Measurements from ENCODE around the gene CACNG5. TPM values are rescaled to one million over a fixed set of nuclear protein-coding genes. Genes with fewer than 3 reads are reported as not detected.

Gene CACNG5
- total RNA-seq, 4 donors from 2014 or later: not detected

DNA sequence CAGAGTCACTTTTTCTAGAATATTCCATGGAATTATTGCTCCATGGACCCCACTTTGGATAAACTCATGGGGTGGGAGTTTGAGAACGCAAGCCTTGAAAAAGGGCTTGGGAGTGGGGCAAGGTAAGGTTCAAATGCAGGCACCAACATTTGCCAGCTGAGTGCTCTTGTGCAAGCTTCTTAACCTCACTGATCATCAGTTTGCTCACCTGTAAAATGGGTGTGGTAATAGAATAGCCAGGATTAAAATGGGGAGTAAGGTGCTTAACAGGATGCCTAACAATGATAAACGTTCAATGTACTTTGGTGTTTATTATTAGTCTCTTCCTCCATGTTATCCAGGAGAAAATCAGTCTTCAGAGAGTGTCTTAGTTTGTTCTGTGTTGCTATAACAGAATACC is 39.0 kb downstream of the CACNG5 start:
- H3K27ac ChIP-seq: no peak overlapping the region
- 50 to 66% methylated on average over 2 of the region's 2 CpGs for WGBS, 2 donors
- no peaks in the 10 kb centered on the region for H3K9me3 ChIP-seq
- TF ChIP-seq, protein P1, sequence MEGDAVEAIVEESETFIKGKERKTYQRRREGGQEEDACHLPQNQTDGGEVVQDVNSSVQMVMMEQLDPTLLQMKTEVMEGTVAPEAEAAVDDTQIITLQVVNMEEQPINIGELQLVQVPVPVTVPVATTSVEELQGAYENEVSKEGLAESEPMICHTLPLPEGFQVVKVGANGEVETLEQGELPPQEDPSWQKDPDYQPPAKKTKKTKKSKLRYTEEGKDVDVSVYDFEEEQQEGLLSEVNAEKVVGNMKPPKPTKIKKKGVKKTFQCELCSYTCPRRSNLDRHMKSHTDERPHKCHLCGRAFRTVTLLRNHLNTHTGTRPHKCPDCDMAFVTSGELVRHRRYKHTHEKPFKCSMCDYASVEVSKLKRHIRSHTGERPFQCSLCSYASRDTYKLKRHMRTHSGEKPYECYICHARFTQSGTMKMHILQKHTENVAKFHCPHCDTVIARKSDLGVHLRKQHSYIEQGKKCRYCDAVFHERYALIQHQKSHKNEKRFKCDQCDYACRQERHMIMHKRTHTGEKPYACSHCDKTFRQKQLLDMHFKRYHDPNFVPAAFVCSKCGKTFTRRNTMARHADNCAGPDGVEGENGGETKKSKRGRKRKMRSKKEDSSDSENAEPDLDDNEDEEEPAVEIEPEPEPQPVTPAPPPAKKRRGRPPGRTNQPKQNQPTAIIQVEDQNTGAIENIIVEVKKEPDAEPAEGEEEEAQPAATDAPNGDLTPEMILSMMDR (IDR thresholded peaks at IDR 0.05): no peak
- TF ChIP-seq POLR2A (IDR thresholded peaks at IDR 0.05): no peak
- intact Hi-C loops (cut with DNase I): no loop called here
- no peaks in the 10 kb centered on the region for H3K36me3 ChIP-seq
- peaks cover 0 to 42% (median 0%) of the 10 kb centered on the region in 4 donors for H3K27me3 ChIP-seq
- no peaks in the 10 kb centered on the region for H3K4me1 ChIP-seq
- DNase-seq: no peak
- H3K4me3 ChIP-seq: no peak overlapping the region

DNA sequence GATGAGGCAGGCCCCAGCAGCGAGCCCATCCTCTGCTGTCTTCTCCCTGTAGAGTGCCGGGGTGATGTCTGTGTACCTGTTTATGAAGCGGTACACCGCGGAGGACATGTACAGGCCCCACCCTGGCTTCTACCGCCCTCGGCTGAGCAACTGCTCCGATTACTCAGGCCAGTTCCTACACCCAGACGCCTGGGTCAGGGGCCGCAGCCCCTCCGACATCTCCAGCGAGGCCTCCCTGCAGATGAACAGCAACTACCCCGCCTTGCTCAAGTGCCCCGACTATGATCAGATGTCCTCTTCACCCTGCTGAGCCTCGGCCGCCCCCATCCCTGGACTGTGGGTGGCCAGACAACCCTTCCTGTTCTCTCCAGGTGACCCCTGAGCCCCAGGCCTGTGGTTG is 50.0 kb downstream of the CACNG5 start:
- Histone ChIP-seq H3K27ac (no peak overlapping the region), H3K4me3 (no peak overlapping the region), H3K36me3 (no peaks in the 10 kb centered on the region), H3K27me3 (no peaks in the 10 kb centered on the region), H3K9me3 (peaks cover 0 to 5% (median 4%) of the 10 kb centered on the region in 3 donors), H3K4me1 (no peaks in the 10 kb centered on the region)
- intact Hi-C loops (cut with DNase I): no loop called here
- TF ChIP-seq, protein P1 (IDR thresholded peaks at IDR 0.05): no peak
- no peak for TF ChIP-seq POLR2A (IDR thresholded peaks at IDR 0.05)
- DNase-seq: no peak
- WGBS, 2 donors: 89 to 91% methylated on average over 7 to 16 of the region's 16 CpGs

DNA sequence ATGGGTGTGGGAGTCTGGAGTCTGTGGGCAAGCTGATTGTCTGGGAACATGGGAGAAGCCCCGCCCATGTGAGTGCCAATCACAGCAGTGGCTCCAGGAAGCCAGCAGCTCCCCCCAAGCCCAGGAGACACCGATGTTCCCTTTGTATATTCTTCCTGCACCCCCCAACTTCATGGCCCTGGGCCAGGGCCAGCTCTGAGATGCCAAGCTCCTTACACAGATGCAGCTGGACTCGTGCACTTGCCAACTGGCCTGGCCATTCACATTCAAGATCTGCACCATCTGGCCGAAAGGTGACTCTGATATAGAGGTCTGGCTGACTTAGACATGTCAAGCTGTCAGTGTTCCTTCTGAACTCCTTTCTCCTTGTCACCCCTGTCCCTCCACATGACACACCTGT is 50.5 kb downstream of the CACNG5 start:
- DNase-seq: no peak
- Histone ChIP-seq H3K9me3 (no peaks in the 10 kb centered on the region), H3K27ac (no peak overlapping the region), H3K27me3 (no peaks in the 10 kb centered on the region), H3K4me3 (no peak overlapping the region), H3K36me3 (no peaks in the 10 kb centered on the region), H3K4me1 (no peaks in the 10 kb centered on the region)
- TF ChIP-seq POLR2A (IDR thresholded peaks at IDR 0.05): no peak
- TF ChIP-seq, protein P1 (IDR thresholded peaks at IDR 0.05): no peak
- 52 to 83% methylated on average over 1 to 4 of the region's 4 CpGs for WGBS, 2 donors
- intact Hi-C loops (cut with DNase I): no loop called here

DNA sequence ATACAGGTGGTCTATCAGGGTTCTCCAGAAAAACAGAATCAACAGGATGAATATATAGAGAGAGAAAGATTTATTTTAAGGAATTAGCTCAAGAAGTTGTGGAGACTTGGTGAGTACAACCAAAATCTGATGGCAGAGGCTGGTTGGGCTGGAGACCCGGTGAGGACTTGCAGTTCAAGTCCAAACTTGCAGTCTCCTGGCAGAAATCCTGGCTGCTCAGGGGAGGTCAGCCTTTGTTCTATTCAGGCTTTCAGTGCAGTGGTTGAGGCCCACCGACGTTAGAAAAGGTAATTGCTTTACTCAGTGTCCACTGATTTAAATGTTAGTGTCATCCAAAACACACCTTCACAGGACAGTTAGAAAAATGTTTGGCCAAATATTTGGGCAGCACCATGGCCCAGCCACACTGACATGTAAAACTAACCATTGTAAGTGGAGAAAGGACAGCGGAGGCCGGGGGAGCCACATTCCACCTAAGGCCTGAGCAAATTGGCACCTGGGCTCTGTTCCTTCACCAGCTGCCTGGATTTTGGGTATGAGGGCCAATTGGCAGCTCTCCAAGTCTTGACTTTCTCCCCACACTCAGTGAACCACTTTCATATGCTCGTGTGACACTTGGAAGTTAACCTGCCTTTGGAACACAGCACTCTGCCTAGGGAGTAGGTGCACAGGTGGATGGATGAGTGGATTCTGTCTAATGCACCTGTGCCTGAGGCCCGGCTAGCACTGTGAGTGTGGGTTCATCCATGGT is 54.7 kb downstream of the CACNG5 start:
- 62 to 71% methylated on average over 5 to 6 of the region's 7 CpGs for WGBS, 2 donors
- H3K4me3 ChIP-seq: no peak overlapping the region
- H3K27ac ChIP-seq: no peak overlapping the region
- H3K9me3 ChIP-seq: no peaks in the 10 kb centered on the region
- intact Hi-C loops (cut with DNase I): no loop called here
- no peaks in the 10 kb centered on the region for H3K4me1 ChIP-seq
- no peak for DNase-seq
- H3K36me3 ChIP-seq: no peaks in the 10 kb centered on the region
- H3K27me3 ChIP-seq: peaks cover 0 to 7% (median 0%) of the 10 kb centered on the region in 4 donors
- TF ChIP-seq, protein P1 (IDR thresholded peaks at IDR 0.05): no peak
- TF ChIP-seq POLR2A (IDR thresholded peaks at IDR 0.05): no peak

DNA sequence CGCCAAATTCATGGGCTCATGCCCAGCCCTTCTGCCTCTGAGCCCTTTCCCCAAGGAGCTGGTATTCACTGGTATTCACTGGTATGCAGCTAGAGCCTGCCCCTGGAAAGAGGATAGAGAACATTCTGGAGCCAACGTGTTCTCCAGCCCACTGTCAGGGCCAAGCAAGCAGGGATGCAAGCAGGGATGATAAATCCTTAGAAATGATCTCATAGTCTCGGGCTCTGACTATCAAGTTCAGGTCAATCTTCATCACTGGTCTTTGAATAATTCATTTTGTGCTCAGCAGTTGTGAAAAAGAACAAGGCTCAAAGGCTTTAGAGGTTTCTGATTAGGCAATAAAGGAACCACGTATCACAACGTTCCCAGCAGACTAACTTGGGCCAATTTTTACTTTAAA is 57.3 kb downstream of the CACNG5 start:
- Histone ChIP-seq H3K4me1 (no peaks in the 10 kb centered on the region), H3K27me3 (peaks cover 0 to 19% (median 0%) of the 10 kb centered on the region in 4 donors), H3K36me3 (no peaks in the 10 kb centered on the region), H3K4me3 (no peak overlapping the region), H3K9me3 (no peaks in the 10 kb centered on the region), H3K27ac (no peak overlapping the region)
- WGBS, 2 donors: 20 to 32% methylated on average over 4 to 5 of the region's 5 CpGs
- intact Hi-C loops (cut with DNase I): no loop called here
- TF ChIP-seq, protein P1 (IDR thresholded peaks at IDR 0.05): no peak
- no peak for TF ChIP-seq POLR2A (IDR thresholded peaks at IDR 0.05)
- no peak for DNase-seq
